NCI-H524 treated with DMSO at 0.1 percent for 48 hours (cell line): ENCODE data around the gene MYBL2.
"Not testable (repeated sequence)": the region's sequence is repeated elsewhere in the genome, so short reads cannot be mapped to it uniquely, and the experiment has no call there.

ENCODE experiments used
- DNase-seq: peaks from one replicate; lab custom pipeline; 2025; lab: John Stamatoyannopoulos, UW

Gene MYBL2

DNA sequence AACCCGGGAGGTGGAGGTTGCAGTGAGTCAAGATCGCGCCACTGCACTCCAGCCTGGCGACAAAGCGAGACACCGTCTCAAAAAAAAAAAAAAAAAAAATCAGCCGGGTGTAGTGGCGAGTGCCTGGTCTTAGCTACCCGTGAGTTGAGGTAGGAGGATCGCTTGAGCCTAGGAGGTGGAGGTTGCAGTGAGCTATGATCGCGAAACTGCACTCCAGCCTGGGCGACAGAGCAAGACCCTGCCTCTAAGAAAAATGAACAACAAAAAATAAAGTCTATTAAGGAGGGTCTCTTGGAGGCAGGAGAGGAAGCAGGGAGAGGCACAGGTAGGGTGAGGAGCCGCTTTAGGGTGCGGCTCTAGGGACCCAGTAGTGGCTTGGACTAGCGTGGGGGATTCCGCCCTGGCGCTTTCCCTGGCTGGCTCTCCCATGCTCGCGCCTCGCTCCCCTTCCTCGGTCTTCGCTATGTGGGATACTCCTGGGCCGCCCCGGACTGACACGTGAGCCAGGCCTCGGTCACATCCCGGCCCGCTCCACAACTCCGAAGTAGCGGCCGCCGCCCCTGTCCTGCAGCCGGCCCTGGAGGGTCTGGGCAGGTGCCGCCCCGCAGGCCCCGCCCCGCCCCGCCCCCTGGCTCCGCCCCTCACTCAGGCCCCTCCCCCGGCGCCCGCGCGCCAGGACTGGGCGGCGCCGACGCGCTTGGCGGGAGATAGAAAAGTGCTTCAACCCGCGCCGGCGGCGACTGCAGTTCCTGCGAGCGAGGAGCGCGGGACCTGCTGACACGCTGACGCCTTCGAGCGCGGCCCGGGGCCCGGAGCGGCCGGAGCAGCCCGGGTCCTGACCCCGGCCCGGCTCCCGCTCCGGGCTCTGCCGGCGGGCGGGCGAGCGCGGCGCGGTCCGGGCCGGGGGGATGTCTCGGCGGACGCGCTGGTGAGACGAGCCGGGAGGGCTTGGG, at the start of gene MYBL2:
Gene MYBL2 (plus strand): TSS at position 739 of the 953 bp plus-strand sequence. CDS start 170 bp downstream, at position 909.
- DNase-seq: no peak

- no peak for DNase-seq
Measured at GRCh38 chr20:43631598-43631997, 35.3 kb upstream of the MYBL2 start.

DNA sequence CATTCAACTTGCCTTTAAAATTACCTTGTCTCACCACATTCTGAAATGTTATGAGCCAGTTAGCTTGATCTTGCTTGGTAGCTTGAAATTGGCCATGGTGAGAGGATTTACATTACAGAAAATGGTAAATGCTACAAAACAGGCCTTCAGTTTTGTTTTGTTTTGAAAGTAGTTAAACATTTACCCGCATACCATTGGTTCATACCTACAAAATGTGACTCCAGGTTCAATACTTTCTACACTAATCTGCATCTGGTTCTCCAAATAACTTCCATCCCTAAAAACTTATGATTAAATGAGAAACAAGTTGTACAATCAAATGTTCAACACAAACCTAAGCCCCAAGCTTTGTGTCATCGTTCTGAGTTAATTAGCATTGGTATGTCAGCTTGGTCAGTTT, 30.5 kb upstream of the MYBL2 start:
- DNase-seq: no peak

GRCh38 chr20:43642548-43642947, 24.4 kb upstream of the MYBL2 start:
- no peak for DNase-seq

GRCh38 chr20:43650997-43651525, 15.9 kb upstream of the MYBL2 start:
- DNase-seq: no peak

- DNase-seq: not testable (repeated sequence)
Measured at GRCh38 chr20:43651650-43652184, 15.2 kb upstream of the MYBL2 start.

- DNase-seq: no peak
Measured at GRCh38 chr20:43653966-43654365, 12.9 kb upstream of the MYBL2 start.

GRCh38 chr20:43655176-43655575, 11.7 kb upstream of the MYBL2 start:
- DNase-seq: not testable (repeated sequence)

GRCh38 chr20:43655937-43656336, 11.0 kb upstream of the MYBL2 start:
- DNase-seq: no peak

DNA sequence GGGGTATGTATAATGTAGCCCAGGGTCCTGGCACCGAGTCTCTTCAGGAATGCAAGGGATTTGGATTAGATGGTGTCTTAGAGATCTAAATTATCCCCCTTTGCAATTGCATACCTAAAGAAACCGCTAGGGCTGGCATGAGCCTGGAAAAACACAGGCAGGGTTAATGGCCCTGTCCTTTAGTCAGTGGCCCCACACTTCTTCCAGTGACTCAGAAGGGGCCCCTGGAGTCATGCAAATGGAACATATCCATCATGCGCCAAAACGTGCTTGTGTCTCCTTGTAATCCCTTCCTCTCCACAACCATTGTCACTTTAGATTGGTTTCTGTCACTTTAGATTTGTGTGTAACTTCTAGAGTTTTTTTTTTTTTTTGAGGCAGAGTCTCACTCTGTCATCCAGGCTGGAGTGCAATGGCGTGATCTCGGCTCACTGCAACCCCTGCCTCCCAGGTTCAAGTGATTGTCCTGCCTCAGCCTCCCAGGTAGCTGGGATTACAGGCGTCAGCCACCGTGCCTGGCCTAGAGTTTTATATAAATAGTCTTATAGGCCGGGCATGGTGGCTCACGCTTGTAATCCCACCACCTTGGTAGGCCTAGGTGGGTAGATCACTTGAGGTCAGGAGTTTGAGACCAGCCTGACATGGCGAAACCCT, 8.7 kb upstream of the MYBL2 start:
- no peak for DNase-seq

DNA sequence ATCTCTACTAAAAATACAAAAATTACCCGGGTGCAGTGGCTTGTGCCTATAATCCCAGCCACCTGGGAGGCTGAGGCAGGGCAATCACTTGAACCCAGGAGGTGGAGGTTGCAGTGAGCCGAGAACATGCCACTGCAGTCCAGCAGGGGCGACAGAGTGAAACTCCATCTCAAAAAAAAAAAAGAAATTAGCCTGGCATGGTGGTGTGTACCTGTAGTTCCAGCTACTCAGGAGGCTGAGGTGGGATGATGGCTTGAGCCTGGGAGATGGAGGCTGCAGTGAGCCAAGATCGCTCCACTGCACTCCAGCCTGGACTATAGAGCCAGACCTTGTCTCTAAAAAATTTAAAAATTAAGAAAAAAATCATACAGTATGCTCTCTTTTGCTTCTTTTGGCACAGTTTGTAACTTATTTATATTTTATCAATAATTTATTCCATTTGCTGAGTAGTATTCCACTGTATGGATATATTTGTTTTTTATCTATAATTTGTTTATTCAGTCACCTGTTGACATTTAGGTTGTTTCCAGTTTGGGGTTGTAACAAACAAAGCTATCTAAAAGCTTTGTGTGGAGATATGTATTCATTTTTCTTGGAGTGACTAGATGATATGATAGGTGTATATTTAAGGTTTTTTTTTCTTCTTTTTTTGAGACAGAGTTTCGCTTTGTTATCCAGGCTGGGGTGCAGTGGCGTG, 8.0 kb upstream of the MYBL2 start:
- no peak for DNase-seq

DNA sequence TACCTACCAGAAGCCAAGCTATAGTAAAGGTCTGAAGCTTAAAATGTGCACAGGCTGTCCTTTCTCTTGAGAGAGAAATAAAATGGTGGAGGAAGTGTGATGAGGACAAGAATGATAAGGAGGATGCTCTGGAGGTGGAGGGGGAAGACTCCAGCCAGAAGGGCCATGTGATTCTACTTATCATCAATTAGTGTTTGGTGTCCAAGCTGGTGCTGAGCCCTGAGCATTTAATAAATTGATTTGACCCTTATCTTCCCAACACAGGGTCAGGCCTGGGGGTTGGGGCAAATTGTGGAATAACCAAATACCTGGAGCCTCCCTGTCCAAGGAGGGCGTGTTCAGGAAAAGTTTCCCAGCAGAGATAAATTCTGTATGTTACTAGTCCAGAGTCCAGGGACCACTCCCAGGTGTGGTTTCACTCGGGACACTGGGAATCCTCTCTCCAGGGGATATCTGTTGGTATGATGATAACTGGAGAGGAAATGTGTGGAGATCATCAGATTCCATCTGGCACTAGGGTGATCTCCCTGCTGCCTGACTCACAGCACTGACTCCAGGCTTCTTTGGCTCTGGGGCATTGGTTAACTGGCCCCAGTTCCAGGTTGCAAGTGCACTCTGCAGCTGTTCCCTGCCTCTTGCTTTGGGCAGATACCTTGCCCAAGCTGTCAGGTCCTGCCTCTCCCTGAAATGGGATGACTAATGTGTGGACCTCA, 3.8 kb upstream of the MYBL2 start:
- DNase-seq: no peak

GRCh38 chr20:43665466-43666176, 1.3 kb upstream of the MYBL2 start:
- DNase-seq: no peak

- DNase-seq: no peak
Measured at GRCh38 chr20:43667341-43668132, 623 bp downstream of the MYBL2 start.

GRCh38 chr20:43669332-43669731, 2.4 kb downstream of the MYBL2 start:
- no peak for DNase-seq

- DNase-seq: no peak
Measured at GRCh38 chr20:43670423-43670822, 3.5 kb downstream of the MYBL2 start.

DNA sequence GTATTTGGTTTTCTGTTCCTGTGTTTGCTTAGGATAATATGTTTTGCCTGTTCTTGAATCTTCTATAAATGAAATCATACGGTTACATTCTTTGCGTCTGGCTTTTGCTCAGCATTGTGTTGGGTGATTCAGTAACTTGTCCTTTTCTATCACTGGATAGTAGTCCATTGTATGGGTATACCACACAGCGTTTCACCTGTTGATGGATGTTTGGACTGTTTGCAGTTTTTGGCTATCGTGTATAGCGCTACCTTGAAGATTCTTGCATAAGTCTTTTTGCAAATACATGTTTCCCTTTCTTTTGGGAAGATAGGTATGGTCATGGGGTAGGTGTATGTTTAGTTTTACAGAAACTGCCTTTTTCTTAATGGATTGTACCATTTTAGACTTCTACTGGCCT, 9.5 kb downstream of the MYBL2 start:
- DNase-seq: no peak

GRCh38 chr20:43680981-43681380, 14.1 kb downstream of the MYBL2 start:
- DNase-seq: no peak

GRCh38 chr20:43681468-43681942, 14.6 kb downstream of the MYBL2 start:
- DNase-seq: peak; percentile 75

DNA sequence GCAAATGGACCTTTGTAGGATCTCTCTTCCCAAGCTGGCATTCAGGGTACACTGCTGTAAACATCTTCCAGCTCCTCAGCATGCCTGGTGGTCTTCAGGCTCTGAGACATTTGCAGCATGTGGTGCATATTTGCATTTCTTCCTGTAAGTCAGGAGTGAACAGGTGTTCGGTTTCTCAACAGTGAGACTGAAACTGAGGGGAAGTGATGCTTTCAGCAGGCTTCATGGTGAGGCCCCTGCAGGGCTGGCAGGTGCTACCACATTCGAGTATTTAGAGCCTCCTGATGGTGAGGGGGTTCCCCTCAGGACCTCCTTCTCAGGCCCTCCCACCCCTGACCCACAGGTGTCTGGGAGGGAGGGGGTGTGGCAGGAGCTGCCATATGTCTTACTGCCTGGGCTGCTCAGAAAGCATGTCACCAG, 15.1 kb downstream of the MYBL2 start:
- peak; percentile 51 for DNase-seq
